DMS53 (cell line): ENCODE results near the gene CERS2.

Source experiments
- DNase-seq: peaks from one replicate; lab custom pipeline; 2025; lab: John Stamatoyannopoulos, UW

CERS2 gene

GRCh38 chr1:150997949-150998348 is 23.3 kb upstream of the CERS2 start:
- DNase-seq = peak; percentile 68

- DNase-seq = no peak
Observed at GRCh38 chr1:150997126-150997872, 22.7 kb upstream of the CERS2 start.

- DNase-seq = peak; percentile 45
Observed at GRCh38 chr1:150995896-150996295, 21.3 kb upstream of the CERS2 start.

- DNase-seq = no peak
Observed at GRCh38 chr1:150995460-150995859, 20.8 kb upstream of the CERS2 start.

- DNase-seq = no peak
Observed at GRCh38 chr1:150994248-150994647, 19.6 kb upstream of the CERS2 start.

GRCh38 chr1:150992626-150993025 is 18.0 kb upstream of the CERS2 start:
- no peak for DNase-seq

- peak; percentile 70 for DNase-seq
Observed at GRCh38 chr1:150987924-150988323, 13.3 kb upstream of the CERS2 start.

- DNase-seq = peak; percentile 50
Observed at GRCh38 chr1:150985179-150985825, 10.7 kb upstream of the CERS2 start.

- DNase-seq = peak; percentile 74
Observed at GRCh38 chr1:150981805-150982712, 7.4 kb upstream of the CERS2 start, which contains the start of gene ANXA9. Gene ANXA9, plus strand, starts transcription at chr1:150982292. Its CDS starts 814 bp downstream, at chr1:150983106.

- peak; percentile 87 for DNase-seq
Observed at GRCh38 chr1:150981177-150981804, 6.7 kb upstream of the CERS2 start.

GRCh38 chr1:150979092-150980056 is 4.7 kb upstream of the CERS2 start:
- DNase-seq = peak; percentile 91

GRCh38 chr1:150976879-150977694 is 2.5 kb upstream of the CERS2 start:
- DNase-seq = peak; percentile 95

GRCh38 chr1:150976401-150976821 is 1.8 kb upstream of the CERS2 start:
- DNase-seq = peak; percentile 23

- peak; percentile 67 for DNase-seq
Observed at GRCh38 chr1:150973836-150974579, 627 bp downstream of the CERS2 start.

- DNase-seq = no peak
Observed at GRCh38 chr1:150973258-150973835, 1.3 kb downstream of the CERS2 start.

- no peak for DNase-seq
Observed at GRCh38 chr1:150972417-150972940, 2.2 kb downstream of the CERS2 start.

- DNase-seq = no peak
Observed at GRCh38 chr1:150971583-150972416, 2.8 kb downstream of the CERS2 start.
